Hepatocyte (in vitro differentiated cells): ENCODE data around the gene ABCA2. TPM values are rescaled to one million over a fixed set of nuclear protein-coding genes. Genes with fewer than 3 reads are reported as not detected.

Experiments used
- DNase-seq: peaks from one replicate; pipeline ENCODE4 v3.0.0-alpha.2; 2016; ENCODE audit warnings: low spot score
- H2AFZ ChIP-seq: fragments of 200-600 bp; sonication (generic); 2 replicates; pipeline ENCODE4 v1.6.0; 2016; ENCODE audit warnings: antibody characterized with exemption, mild to moderate bottlenecking
- H3K27ac ChIP-seq: fragments of 200-600 bp; sonication (generic); 2 replicates; pipeline ENCODE4 v1.5.1; 2016; ENCODE audit warnings: mild to moderate bottlenecking
- H3K27me3 ChIP-seq: fragments of 200-600 bp; sonication (generic); 2 replicates; pipeline ENCODE4 v1.6.1; 2016
- H3K36me3 ChIP-seq: fragments of 200-600 bp; sonication (generic); replicated peaks from 2 replicates; pipeline ENCODE4 v1.5.1; 2016; ENCODE audit warnings: low read depth; ENCODE audit not compliant: insufficient read depth
- H3K4me1 ChIP-seq: fragments of 200-600 bp; sonication (generic); 2 replicates; pipeline ENCODE4 v1.5.1; 2016; ENCODE audit warnings: mild to moderate bottlenecking, moderate library complexity; ENCODE audit not compliant: insufficient read depth
- H3K4me2 ChIP-seq: fragments of 200-600 bp; sonication (generic); 2 replicates; pipeline ENCODE4 v1.6.0; 2016
- H3K4me3 ChIP-seq: fragments of 200-600 bp; sonication (generic); 2 replicates; pipeline ENCODE4 v1.5.1; 2016; ENCODE audit warnings: mild to moderate bottlenecking
- H3K79me2 ChIP-seq: fragments of 200-600 bp; sonication (generic); 2 replicates; pipeline ENCODE4 v1.6.0; 2017; ENCODE audit warnings: mild to moderate bottlenecking
- H3K9me2 ChIP-seq: fragments of 200-600 bp; sonication (generic); replicated peaks from 2 replicates; pipeline ENCODE4 v1.6.0; 2017; ENCODE audit warnings: mild to moderate bottlenecking; ENCODE audit not compliant: insufficient read depth
- H3K9me3 ChIP-seq: fragments of 200-600 bp; sonication (generic); 2 replicates; pipeline ENCODE4 v1.5.1; 2016; ENCODE audit warnings: low read depth, mild to moderate bottlenecking
- H4K20me1 ChIP-seq: fragments of 200-600 bp; sonication (generic); 2 replicates; pipeline ENCODE4 v1.6.0; 2016; ENCODE audit warnings: mild to moderate bottlenecking; ENCODE audit not compliant: insufficient read depth, poor library complexity, severe bottlenecking
- EZH2 ChIP-seq: fragments of 200-600 bp; sonication (generic); IDR thresholded peaks from 2 replicates; pipeline ENCODE4 v1.6.1; 2016; ENCODE audit warnings: antibody characterized with exemption, mild to moderate bottlenecking, borderline replicate concordance
- EZH2phosphoT487 ChIP-seq: fragments of 200-600 bp; sonication (generic); IDR thresholded peaks from one replicate; pipeline ENCODE4 v1.6.1; 2018; ENCODE audit warnings: antibody characterized with exemption, mild to moderate bottlenecking, low read depth, moderate library complexity; ENCODE audit not compliant: unreplicated experiment, severe bottlenecking
- WGBS: methylation state at CpG from one replicate; pipeline ENCODE4 v1.1.6; 2016; ENCODE audit warnings: low lambda C conversion rate; ENCODE audit errors: missing lambda C conversion rate; 5-methylcytosine and 5-hydroxymethylcytosine counted together
- polyA plus RNA-seq: library from polyadenylated mRNA; unstranded; fragments of >200 nt; fragmentation: Nextera tagmentation; extraction: Ambion mirVana; gene quantifications from 2 replicates; pipeline ENCODE4 v1.2.1, GENCODE V29; 2016
- total RNA-seq: library from RNA; depleted of rRNA; stranded (reverse); fragments of >200 nt; gene quantifications from 2 replicates; pipeline ENCODE4 v1.2.3, GENCODE V29; 2014
- TF ChIP-seq, protein P1 (sequence below): fragments of 200-600 bp; sonication (generic); IDR thresholded peaks from 2 replicates; pipeline ENCODE4 v1.5.1; 2016; ENCODE audit warnings: antibody characterized with exemption, mild to moderate bottlenecking; ENCODE audit not compliant: poor library complexity

Gene ABCA2
- total and polyA plus RNA-seq, 2 experiments from 2014 or later: 14.6 to 15.6 TPM

GRCh38 chr9:137037483-137037882 lies 9.4 kb upstream of the ABCA2 start:
- Histone ChIP-seq H2AFZ (no peak overlapping the region), H3K27ac (no peak overlapping the region), H4K20me1 (no peaks in the 10 kb centered on the region), H3K79me2 (no peaks in the 10 kb centered on the region), H3K36me3 (no peaks in the 10 kb centered on the region), H3K4me2 (no peak overlapping the region), H3K9me2 (no peaks in the 10 kb centered on the region), H3K4me1 (no peaks in the 10 kb centered on the region), H3K4me3 (no peak overlapping the region), H3K27me3 (no peaks in the 10 kb centered on the region), H3K9me3 (no peaks in the 10 kb centered on the region)
- TF ChIP-seq EZH2 (no peak), EZH2phosphoT487 (no peak)
- TF ChIP-seq, protein P1, sequence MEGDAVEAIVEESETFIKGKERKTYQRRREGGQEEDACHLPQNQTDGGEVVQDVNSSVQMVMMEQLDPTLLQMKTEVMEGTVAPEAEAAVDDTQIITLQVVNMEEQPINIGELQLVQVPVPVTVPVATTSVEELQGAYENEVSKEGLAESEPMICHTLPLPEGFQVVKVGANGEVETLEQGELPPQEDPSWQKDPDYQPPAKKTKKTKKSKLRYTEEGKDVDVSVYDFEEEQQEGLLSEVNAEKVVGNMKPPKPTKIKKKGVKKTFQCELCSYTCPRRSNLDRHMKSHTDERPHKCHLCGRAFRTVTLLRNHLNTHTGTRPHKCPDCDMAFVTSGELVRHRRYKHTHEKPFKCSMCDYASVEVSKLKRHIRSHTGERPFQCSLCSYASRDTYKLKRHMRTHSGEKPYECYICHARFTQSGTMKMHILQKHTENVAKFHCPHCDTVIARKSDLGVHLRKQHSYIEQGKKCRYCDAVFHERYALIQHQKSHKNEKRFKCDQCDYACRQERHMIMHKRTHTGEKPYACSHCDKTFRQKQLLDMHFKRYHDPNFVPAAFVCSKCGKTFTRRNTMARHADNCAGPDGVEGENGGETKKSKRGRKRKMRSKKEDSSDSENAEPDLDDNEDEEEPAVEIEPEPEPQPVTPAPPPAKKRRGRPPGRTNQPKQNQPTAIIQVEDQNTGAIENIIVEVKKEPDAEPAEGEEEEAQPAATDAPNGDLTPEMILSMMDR: no peak
- 92% methylated on average over 10 of the region's 10 CpGs for WGBS
- DNase-seq: no peak

- TF ChIP-seq EZH2 (no peak), EZH2phosphoT487 (no peak)
- TF ChIP-seq, protein P1: no peak
- WGBS: 91% methylated on average over 13 of the region's 13 CpGs
- no peak overlapping the region for H2AFZ ChIP-seq
Observed at GRCh38 chr9:137037035-137037434, 9.0 kb upstream of the ABCA2 start.

DNA sequence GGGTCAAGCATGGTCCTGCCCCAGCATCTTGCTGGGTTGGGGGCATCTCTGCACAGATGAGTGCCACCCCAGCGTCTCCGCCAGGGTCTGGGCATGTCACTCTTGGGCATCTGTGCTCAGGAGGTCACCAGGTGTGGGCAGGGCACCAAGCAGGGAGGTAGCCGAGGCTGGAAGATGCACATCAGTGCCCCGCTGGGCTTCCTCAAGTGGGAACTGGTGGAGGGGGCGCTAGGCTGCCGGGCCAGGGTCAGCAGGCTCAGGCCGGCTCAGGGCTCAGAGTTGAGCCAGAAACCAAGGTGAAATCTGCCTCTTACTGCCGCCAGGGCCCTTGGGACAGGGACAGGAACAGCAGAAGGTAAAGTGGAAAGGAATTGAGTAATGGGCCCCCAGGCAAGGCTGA lies 7.9 kb upstream of the ABCA2 start:
- H3K4me1 ChIP-seq: no peaks in the 10 kb centered on the region
- no peak overlapping the region for H3K4me3 ChIP-seq
- no peak overlapping the region for H3K27ac ChIP-seq
- 76% methylated on average over 8 of the region's 8 CpGs for WGBS
- no peaks in the 10 kb centered on the region for H3K27me3 ChIP-seq
- no peak overlapping the region for H3K4me2 ChIP-seq
- no peaks in the 10 kb centered on the region for H3K36me3 ChIP-seq
- H2AFZ ChIP-seq: no peak overlapping the region
- no peaks in the 10 kb centered on the region for H3K79me2 ChIP-seq
- H4K20me1 ChIP-seq: no peaks in the 10 kb centered on the region
- no peak for DNase-seq
- no peaks in the 10 kb centered on the region for H3K9me2 ChIP-seq
- no peak for TF ChIP-seq EZH2
- H3K9me3 ChIP-seq: no peaks in the 10 kb centered on the region

More at GRCh38 chr9:137037035-137037434, 9.0 kb upstream of the ABCA2 start:
- Histone ChIP-seq H3K27ac (no peak overlapping the region), H3K9me3 (no peaks in the 10 kb centered on the region), H3K4me1 (no peaks in the 10 kb centered on the region), H3K9me2 (no peaks in the 10 kb centered on the region), H3K36me3 (no peaks in the 10 kb centered on the region), H3K79me2 (no peaks in the 10 kb centered on the region), H3K4me2 (no peak overlapping the region), H4K20me1 (no peaks in the 10 kb centered on the region), H3K27me3 (no peaks in the 10 kb centered on the region), H3K4me3 (no peak overlapping the region)
- DNase-seq: no peak

- H3K9me3 ChIP-seq: no peaks in the 10 kb centered on the region
- H3K9me2 ChIP-seq: no peaks in the 10 kb centered on the region
- WGBS: 42% methylated on average over 9 of the region's 9 CpGs
- no peak overlapping the region for H2AFZ ChIP-seq
- H3K27ac ChIP-seq: no peak overlapping the region
- no peaks in the 10 kb centered on the region for H3K36me3 ChIP-seq
- H3K4me3 ChIP-seq: no peak overlapping the region
- H3K4me2 ChIP-seq: no peak overlapping the region
- H3K4me1 ChIP-seq: no peaks in the 10 kb centered on the region
- H3K79me2 ChIP-seq: no peaks in the 10 kb centered on the region
- H3K27me3 ChIP-seq: no peaks in the 10 kb centered on the region
- H4K20me1 ChIP-seq: no peaks in the 10 kb centered on the region
- DNase-seq: no peak
- no peak for TF ChIP-seq EZH2phosphoT487
- TF ChIP-seq, protein P1: no peak
- no peak for TF ChIP-seq EZH2
Observed at GRCh38 chr9:137035507-137035834, 7.4 kb upstream of the ABCA2 start.
